ENCODE data around the gene APOBEC3H.
"Not testable (repeated sequence)": the region's sequence is repeated elsewhere in the genome, so short reads cannot be mapped to it uniquely, and the experiment has no call there.

The APOBEC3H gene

DNA sequence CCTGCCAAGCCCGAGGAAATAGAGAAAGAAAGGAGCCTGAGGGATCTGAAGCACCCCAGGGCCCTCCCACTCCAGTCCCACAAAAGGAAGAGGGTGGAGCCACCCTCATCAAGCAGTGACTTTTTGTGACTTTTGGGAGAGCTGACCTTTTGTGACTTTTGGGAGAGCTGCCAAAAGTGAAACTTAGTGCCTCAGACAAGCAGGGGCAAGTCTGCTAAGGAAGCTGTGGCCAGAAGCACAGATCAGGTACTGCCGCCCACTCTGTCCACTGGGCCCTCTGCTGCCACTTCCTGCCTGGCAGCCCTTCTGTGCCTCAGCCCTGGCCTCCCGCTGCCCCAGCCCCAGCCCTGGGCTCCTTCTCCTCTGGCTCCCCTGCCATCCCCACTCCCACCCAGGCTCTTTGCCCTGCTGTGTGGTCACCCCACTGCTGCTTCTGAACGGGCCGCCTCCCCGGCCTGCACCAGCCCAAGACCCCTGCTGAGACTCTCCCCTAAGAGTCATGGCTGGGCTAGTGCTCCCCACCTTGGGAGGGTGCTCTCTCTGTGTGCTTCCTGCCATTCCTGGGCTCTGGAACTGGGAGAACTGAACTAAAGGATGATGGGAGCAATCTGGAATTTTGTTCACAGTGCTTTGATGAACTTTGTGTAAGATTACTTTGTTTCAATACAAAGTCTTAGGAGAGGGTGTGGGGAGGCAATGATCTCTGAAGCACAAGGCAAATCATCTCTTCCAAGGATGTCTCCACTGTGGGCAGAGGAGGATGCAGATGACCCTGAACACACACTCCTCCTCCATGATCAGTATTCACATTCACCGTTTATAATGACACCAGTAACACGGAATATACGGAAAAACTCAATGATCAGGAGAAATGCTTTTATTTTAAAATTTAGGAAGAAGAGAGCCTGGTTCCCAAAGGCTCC, at the start of gene APOBEC3H:
APOBEC3H (plus strand) TSS at position 147 of the 923 bp plus-strand sequence. CDS start 3,035 bp downstream, outside the sequence.
- no peaks in the 10 kb centered on the region for H3K9me3 ChIP-seq
- TF ChIP-seq, protein P1, sequence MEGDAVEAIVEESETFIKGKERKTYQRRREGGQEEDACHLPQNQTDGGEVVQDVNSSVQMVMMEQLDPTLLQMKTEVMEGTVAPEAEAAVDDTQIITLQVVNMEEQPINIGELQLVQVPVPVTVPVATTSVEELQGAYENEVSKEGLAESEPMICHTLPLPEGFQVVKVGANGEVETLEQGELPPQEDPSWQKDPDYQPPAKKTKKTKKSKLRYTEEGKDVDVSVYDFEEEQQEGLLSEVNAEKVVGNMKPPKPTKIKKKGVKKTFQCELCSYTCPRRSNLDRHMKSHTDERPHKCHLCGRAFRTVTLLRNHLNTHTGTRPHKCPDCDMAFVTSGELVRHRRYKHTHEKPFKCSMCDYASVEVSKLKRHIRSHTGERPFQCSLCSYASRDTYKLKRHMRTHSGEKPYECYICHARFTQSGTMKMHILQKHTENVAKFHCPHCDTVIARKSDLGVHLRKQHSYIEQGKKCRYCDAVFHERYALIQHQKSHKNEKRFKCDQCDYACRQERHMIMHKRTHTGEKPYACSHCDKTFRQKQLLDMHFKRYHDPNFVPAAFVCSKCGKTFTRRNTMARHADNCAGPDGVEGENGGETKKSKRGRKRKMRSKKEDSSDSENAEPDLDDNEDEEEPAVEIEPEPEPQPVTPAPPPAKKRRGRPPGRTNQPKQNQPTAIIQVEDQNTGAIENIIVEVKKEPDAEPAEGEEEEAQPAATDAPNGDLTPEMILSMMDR (IDR thresholded peaks at IDR 0.05): no peak
- intact Hi-C loops (cut with DNase I; ENCODE audit: low total_unique reads): no loop called here
- H3K27me3 ChIP-seq: peaks cover 0 to 6% of the 10 kb centered on the region in 2 donors
- H3K27ac ChIP-seq: no peak within 1 kb of the TSS
- no peak within 1 kb of the TSS for H3K4me3 ChIP-seq
- H3K36me3 ChIP-seq: no peaks in the 10 kb centered on the region
- H3K4me1 ChIP-seq: peaks cover 0 to 4% (median 0%) of the 10 kb centered on the region in 4 donors
- DNase-seq: no peak

DNA sequence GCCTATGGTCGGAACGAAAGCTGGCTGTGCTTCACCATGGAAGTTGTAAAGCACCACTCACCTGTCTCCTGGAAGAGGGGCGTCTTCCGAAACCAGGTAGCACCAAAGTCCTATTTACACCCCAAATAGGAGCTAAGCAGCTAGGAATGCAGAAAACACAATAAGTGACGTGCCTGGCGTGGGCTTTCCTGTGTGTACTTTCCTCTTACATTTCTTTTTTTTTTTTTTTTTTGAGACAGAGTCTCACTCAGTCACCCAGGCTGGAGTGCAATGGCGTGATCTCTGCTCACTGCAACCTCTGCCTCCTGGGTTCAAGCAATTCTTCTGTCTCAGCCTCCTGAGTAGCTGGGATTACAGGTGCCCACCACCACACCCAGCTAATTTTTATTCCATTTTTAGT, 47.6 kb upstream of the APOBEC3H start:
- H3K4me1 ChIP-seq; H3K4me3 ChIP-seq; DNase-seq; H3K9me3 ChIP-seq; intact Hi-C loops (cut with DNase I; ENCODE audit: low total_unique reads); H3K27ac ChIP-seq: not testable (repeated sequence)
- Histone ChIP-seq H3K27me3 (peaks cover 0 to 11% of the 10 kb centered on the region in 2 donors), H3K36me3 (peaks cover 0 to 11% (median 0%) of the 10 kb centered on the region in 3 donors)

DNA sequence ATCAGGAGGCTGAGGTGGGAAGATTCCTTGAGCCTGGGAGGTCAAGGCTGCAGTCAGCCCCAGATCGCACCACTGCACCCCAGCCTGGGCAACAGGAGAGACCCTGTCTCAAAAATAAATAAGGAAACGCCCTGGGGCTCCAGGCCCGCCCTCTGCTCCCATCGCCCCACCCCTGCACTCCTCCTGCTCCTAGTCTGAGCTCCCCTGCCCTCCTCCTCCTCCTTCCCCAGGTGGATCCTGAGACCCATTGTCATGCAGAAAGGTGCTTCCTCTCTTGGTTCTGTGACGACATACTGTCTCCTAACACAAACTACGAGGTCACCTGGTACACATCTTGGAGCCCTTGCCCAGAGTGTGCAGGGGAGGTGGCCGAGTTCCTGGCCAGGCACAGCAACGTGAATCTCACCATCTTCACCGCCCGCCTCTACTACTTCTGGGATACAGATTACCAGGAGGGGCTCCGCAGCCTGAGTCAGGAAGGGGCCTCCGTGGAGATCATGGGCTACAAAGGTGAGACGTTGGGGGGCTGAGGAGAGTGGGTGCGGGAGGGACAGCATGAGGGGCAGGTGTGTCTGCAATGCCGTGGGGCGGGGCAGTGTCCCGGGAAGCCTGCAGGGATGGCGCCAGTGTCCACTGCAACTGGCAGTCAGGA, 45.1 kb upstream of the APOBEC3H start:
- H3K4me1 ChIP-seq; H3K27ac ChIP-seq; H3K36me3 ChIP-seq; H3K9me3 ChIP-seq; intact Hi-C loops (cut with DNase I; ENCODE audit: low total_unique reads); DNase-seq; H3K4me3 ChIP-seq: not testable (repeated sequence)
- peaks cover 0 to 11% of the 10 kb centered on the region in 2 donors for H3K27me3 ChIP-seq

DNA sequence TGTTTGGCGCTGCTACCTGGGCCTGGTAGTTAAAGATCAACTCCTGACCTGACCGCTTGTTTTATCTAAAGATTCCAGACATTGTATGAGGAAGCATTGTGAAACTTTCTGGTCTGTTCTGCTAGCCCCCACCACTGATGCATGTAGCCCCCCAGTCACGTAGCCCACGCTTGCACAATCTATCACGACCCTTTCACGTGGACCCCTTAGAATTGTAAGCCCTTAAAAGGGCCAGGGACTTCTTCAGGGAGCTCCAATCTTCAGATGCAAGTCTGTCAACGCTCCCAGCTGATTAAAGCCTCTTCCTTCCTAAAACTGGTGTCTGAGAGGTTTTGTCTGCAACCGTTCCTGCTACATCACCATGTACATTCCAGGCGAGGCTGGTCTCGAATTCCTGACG, 41.4 kb upstream of the APOBEC3H start:
- intact Hi-C loops (cut with DNase I; ENCODE audit: low total_unique reads): no loop called here
- Histone ChIP-seq H3K27me3 (peaks cover 0 to 11% of the 10 kb centered on the region in 2 donors), H3K9me3 (no peaks in the 10 kb centered on the region), H3K4me3 (no peak overlapping the region), H3K36me3 (no peaks in the 10 kb centered on the region), H3K4me1 (no peaks in the 10 kb centered on the region), H3K27ac (no peak overlapping the region)
- TF ChIP-seq, protein P1 (IDR thresholded peaks at IDR 0.05): no peak
- no peak for DNase-seq

DNA sequence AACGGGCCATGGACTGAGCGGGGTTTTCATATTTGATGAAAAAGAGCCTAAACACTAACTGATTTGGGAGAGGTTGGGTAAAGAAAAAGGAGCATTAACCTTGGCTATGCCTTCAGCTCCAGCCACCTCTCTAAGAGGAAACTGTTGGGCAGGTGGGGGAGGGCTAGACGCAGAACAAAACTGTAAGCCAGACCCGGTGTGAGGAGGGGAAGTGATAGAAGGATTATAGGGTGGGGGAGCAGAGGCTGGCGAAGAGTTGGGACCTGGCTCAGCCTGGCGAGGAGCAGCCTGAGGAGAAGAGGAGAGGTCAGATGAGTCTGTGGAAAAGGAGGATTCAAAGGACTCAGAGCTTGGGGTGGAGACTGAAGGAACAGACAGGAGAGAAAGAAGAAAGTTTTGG, 35.8 kb upstream of the APOBEC3H start:
- DNase-seq; H3K27me3 ChIP-seq; intact Hi-C loops (cut with DNase I; ENCODE audit: low total_unique reads): not testable (repeated sequence)

DNA sequence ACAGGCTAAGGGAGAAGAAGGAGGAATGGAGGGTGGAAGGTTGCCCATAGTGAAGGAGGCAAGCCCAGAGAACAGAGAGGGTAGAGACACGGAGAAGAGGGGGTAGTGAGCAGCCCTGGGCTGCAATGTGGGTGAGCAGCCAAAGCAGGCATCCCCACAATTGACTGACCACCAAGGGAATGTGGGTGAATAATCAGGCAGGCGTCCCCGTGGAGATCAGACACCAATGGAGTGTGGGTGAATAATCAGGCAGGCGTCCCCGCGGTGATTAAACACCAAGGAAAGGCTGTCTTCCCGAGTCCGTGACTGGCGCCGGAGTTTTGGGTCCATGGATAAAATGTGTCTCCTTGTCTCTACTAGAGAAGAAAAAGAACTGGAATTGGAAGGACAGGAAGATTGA, 35.1 kb upstream of the APOBEC3H start:
- H3K27ac ChIP-seq; H3K27me3 ChIP-seq; DNase-seq; intact Hi-C loops (cut with DNase I; ENCODE audit: low total_unique reads); H3K4me1 ChIP-seq; H3K9me3 ChIP-seq; H3K36me3 ChIP-seq; H3K4me3 ChIP-seq: not testable (repeated sequence)

More for the DNA sequence above, 35.8 kb upstream of the APOBEC3H start:
- H3K27ac ChIP-seq, H3K4me1 ChIP-seq, H3K36me3 ChIP-seq, H3K9me3 ChIP-seq, H3K4me3 ChIP-seq: not testable (repeated sequence)

- H3K27me3 ChIP-seq; H3K36me3 ChIP-seq; intact Hi-C loops (cut with DNase I; ENCODE audit: low total_unique reads); H3K9me3 ChIP-seq; H3K4me1 ChIP-seq; H3K27ac ChIP-seq; H3K4me3 ChIP-seq; DNase-seq: not testable (repeated sequence)
Measured at GRCh38 chr22:39063904-39064303, 33.1 kb upstream of the APOBEC3H start.

DNA sequence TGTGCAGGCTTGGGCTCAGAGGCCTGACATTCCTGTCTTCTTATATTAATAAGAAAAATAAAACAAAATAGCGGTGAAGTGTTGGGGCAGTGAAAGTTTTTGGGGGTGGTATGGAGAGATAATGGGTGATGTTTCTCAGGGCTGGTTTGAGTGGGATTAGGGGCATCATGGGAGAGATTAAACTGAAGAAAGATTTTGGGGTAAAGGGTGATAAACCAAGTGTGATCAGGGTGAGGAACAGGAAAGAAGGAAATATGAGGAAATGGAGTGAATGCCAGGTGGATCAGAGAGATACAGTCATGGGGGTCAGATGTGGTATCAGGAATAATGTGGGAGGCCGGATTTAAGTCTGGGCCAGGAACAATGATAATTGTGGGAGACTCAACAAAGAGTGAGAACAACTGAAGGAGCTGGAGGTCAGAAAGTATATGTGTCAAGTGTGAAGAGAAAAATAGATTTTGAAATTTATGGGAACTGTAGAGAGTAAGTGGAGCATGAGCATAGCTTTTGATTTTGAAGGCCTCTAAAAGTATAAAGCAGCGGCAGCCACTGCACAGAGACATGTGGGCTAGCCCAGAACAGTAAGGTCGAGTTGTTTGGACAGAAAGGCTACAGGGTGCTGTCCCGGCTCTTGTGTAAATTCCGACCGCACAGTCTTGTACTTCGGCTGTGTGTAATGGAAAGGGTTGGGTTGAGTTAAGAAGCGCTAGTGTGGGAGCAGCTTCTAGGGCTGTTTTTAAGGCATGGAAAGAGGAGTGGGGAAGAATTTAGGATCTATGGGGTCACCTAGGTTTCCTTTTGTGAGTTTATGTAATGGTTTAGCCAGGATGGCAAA, 30.4 kb upstream of the APOBEC3H start:
- H3K27ac ChIP-seq; H3K9me3 ChIP-seq; H3K27me3 ChIP-seq; H3K36me3 ChIP-seq; H3K4me1 ChIP-seq; intact Hi-C loops (cut with DNase I; ENCODE audit: low total_unique reads); DNase-seq; H3K4me3 ChIP-seq: not testable (repeated sequence)

Data from tibial artery (tissue), 4 donors.